Measurements from ENCODE around the gene PIKFYVE.
A peak's percentile ranks its signal among the peaks of the same experiment; 100 is the strongest.

PIKFYVE gene

DNA sequence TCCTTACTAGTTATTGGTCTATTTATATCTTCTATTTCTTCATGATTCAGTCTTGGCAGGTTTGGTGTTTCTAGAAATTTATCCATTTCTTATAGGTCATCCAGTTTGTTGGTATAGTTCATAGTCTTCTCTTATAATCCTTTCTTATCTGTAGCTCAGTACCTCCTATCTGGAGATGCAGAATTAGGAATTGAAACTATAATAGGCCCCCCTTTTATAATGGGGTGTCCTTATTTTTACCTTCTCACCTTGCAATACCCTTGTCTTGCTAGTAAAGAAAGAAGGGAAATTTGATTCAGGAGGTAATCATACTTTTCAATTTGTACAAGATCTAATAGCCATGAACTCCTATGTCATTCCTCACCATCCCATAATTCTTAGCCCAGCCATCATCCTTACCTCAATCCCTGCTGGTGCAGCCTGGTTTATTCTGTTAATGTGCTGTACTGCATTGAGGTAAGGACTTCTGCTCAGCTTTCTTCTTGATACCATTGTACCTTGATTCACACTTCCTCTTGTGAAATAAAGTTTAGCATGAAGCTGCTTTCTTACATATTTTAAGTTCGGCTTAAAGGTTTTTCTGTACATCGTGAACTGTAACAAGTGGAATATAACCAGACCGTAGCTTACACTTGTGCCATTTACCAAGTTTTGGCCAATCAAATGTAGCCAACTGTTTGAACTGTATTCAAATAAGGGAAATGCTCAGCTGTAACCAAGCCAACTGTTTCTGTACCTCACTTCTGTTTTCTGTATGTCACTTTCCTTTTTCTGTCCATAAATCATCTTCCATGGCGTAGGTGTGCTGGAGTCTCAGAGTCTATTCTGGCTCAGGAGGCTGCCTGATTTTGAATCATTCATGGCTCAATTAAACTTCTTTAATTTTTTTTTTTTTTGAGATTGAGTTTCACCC, 100.4 kb downstream of the PIKFYVE start:
- Histone ChIP-seq H3K4me3 (ENCODE audit: low read depth, low read length) (no peak overlapping the region), H3K27me3 (replicated peaks) (no peaks in the 10 kb centered on the region), H3K36me3 (replicated peaks) (no peaks in the 10 kb centered on the region), H3K27ac (no peak overlapping the region)
- in situ Hi-C loops (cut with HindIII; ENCODE audit: low pct_ligation_motif_present, low sequenced_read_pairs) = no loop called here
- no peak for DNase-seq
- TF ChIP-seq, protein P1, sequence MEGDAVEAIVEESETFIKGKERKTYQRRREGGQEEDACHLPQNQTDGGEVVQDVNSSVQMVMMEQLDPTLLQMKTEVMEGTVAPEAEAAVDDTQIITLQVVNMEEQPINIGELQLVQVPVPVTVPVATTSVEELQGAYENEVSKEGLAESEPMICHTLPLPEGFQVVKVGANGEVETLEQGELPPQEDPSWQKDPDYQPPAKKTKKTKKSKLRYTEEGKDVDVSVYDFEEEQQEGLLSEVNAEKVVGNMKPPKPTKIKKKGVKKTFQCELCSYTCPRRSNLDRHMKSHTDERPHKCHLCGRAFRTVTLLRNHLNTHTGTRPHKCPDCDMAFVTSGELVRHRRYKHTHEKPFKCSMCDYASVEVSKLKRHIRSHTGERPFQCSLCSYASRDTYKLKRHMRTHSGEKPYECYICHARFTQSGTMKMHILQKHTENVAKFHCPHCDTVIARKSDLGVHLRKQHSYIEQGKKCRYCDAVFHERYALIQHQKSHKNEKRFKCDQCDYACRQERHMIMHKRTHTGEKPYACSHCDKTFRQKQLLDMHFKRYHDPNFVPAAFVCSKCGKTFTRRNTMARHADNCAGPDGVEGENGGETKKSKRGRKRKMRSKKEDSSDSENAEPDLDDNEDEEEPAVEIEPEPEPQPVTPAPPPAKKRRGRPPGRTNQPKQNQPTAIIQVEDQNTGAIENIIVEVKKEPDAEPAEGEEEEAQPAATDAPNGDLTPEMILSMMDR (IDR thresholded peaks at IDR 0.05; ENCODE audit: low read depth, low read length, missing control alignments) = no peak

DNA sequence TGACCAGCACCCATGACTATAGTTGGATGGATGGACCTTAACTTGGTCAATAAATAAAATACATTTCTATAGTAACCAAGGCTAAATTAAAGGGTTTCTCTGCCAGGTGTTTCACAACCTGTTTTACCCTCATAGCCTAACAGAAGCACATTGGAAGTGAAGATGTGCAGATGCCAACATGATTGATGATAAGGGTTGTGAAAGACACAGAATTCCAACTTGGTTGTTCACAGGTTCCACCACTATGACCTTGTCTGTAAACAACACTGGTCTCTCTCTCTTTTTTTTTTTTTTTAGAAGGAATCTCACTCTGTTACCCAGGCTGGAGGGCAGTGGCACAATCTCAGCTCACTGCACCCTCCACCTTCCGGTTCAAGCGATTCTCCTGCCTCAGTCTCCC, 103.0 kb downstream of the PIKFYVE start:
- no peak overlapping the region for H3K27ac ChIP-seq
- no peak for DNase-seq
- TF ChIP-seq, protein P1 (IDR thresholded peaks at IDR 0.05; ENCODE audit: low read depth, low read length, missing control alignments) = no peak

DNA sequence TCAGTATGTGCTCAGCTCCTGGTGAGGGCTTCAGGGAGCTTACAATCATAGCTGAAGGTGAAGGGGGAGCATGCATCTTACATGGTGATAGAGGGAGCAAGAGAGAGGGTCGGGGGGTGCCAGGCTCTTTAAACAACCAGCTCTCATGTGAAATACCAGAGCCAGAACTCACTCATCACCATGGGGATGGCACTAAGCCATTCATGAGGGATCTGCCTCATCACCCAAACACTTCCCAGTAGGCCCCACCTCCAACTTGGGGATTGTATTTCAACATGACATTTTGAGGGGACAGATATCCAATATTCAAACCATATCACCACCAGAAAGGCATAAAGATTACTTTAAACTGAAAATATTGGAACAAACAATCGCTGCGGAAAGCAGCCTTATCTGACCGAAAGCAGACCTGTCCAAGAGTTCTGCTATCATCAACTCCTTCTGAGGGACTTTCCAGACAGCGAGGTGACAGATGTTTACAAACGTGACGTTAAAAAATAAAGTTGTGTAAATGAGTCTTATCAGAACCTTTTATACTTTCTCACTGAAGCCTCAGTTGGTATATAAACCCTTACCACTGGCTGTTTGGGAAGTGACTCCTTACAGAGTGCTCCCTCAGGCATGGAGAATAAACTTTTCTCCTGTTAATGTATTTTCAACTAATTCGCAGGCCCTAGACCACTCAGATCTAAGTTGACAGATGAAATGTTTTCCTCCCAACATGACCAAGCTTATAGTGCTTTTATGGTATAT, 105.0 kb downstream of the PIKFYVE start:
- Histone ChIP-seq H3K27me3 (replicated peaks) (peaks cover 2% of the 10 kb centered on the region), H3K27ac (no peak overlapping the region), H3K4me3 (ENCODE audit: low read depth, low read length) (no peak overlapping the region), H3K36me3 (replicated peaks) (no peaks in the 10 kb centered on the region)
- TF ChIP-seq, protein P1 (IDR thresholded peaks at IDR 0.05; ENCODE audit: low read depth, low read length, missing control alignments) = no peak
- in situ Hi-C loops (cut with HindIII; ENCODE audit: low pct_ligation_motif_present, low sequenced_read_pairs) = no loop called here
- DNase-seq = no peak

More for the DNA sequence above, 103.0 kb downstream of the PIKFYVE start:
- no peaks in the 10 kb centered on the region for H3K36me3 ChIP-seq (replicated peaks)
- no peak overlapping the region for H3K4me3 ChIP-seq (ENCODE audit: low read depth, low read length)
- H3K27me3 ChIP-seq (replicated peaks) = no peaks in the 10 kb centered on the region
- in situ Hi-C loops (cut with HindIII; ENCODE audit: low pct_ligation_motif_present, low sequenced_read_pairs) = no loop called here

DNA sequence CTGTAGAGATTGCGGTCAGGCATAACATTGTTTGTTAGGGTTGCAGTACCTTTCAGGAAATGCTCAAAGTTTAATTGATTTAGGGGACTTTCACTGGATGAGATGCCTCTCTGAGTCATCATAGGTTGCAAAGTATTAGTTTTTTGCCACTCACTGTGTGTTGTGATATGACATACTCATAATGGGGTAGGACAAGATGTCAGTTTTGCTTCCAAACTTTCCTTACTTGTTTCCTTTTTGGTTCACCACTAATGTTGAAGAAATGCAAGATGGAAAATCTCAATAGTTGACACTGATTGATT, 105.5 kb downstream of the PIKFYVE start:
- no peak overlapping the region for H3K4me3 ChIP-seq (ENCODE audit: low read depth, low read length)
- peaks cover 2% of the 10 kb centered on the region for H3K27me3 ChIP-seq (replicated peaks)
- in situ Hi-C loops (cut with HindIII; ENCODE audit: low pct_ligation_motif_present, low sequenced_read_pairs) = no loop called here
- DNase-seq = no peak
- TF ChIP-seq, protein P1 (IDR thresholded peaks at IDR 0.05; ENCODE audit: low read depth, low read length, missing control alignments) = no peak
- H3K36me3 ChIP-seq (replicated peaks) = no peaks in the 10 kb centered on the region
- no peak overlapping the region for H3K27ac ChIP-seq

DNA sequence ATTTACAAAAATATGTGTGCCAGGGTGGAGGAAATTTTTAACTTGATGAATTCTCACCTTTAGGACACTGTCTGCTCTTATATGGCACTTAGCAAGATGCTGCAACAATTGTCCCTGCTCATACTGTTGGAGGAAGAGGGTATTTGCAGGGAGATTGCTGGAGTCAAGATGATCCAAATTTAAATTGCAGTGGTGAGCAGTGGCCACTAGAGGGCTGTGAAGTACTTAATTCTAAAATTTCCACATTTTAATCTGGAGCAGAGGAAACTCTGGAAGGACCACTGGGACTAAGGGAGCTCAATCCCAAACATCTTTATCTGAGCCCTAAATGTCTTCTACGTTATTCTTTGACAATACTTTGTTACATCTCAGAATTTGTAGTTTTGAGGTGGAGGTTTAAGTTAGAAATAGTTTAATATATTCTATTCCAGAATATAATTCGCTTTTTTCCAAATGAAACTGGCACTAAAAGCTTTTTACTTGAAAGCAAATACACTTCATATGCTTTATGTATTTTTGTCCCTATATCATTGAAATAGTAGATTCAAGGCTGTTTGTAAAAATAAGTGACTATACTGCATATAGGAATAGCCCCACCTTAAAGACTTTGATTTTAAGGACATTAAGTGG, 107.5 kb downstream of the PIKFYVE start:
- Histone ChIP-seq H3K27ac (no peak overlapping the region), H3K4me3 (ENCODE audit: low read depth, low read length) (no peak overlapping the region), H3K36me3 (replicated peaks) (no peaks in the 10 kb centered on the region), H3K27me3 (replicated peaks) (peaks cover 2% of the 10 kb centered on the region)
- TF ChIP-seq, protein P1 (IDR thresholded peaks at IDR 0.05; ENCODE audit: low read depth, low read length, missing control alignments) = peak; percentile 83
- DNase-seq = peak; percentile 53
- in situ Hi-C loops (cut with HindIII; ENCODE audit: low pct_ligation_motif_present, low sequenced_read_pairs) = no loop called here

Measured in brain microvascular endothelial cell (primary cell).